ENCODE results near the gene TMEM190. TPM values are rescaled to one million over a fixed set of nuclear protein-coding genes. Genes with fewer than 3 reads are reported as not detected.
"Not testable (repeated sequence)": the region's sequence is repeated elsewhere in the genome, so short reads cannot be mapped to it uniquely, and the experiment has no call there.

TMEM190 gene
- total RNA-seq, 1 experiment from 2014 or later = not detected

- CTCF ChIA-PET = no interaction called here
- TF ChIP-seq CTCF (conservative IDR thresholded peaks at IDR 0.05) = no peak
- no peak for TF ChIP-seq EZH2 (IDR thresholded peaks at IDR 0.05; ENCODE audit: low read depth)
- Histone ChIP-seq H3K9me2 (ENCODE audit: insufficient read depth) (no peaks in the 10 kb centered on the region), H4K20me1 (ENCODE audit: insufficient read depth) (peaks cover 29% of the 10 kb centered on the region), H2AFZ (no peak overlapping the region), H3K4me2 (no peak overlapping the region), H3K27me3 (ENCODE audit: insufficient read depth, low read depth) (no peaks in the 10 kb centered on the region), H3K4me3 (no peak overlapping the region), H3F3A (ENCODE audit: insufficient read depth, low read depth) (peaks cover 80% of the 10 kb centered on the region), H3K36me3 (ENCODE audit: low read depth) (peaks cover 16% of the 10 kb centered on the region; the same call in 1 of the 2 replicates), H3K79me2 (ENCODE audit: low read depth) (peaks cover 10% of the 10 kb centered on the region; the same call in 1 of the 2 replicates), H3K27ac (no peak overlapping the region), H3K9me3 (ENCODE audit: insufficient read depth, low read depth) (no peaks in the 10 kb centered on the region), H3K4me1 (replicated peaks; ENCODE audit: insufficient read depth) (no peaks in the 10 kb centered on the region)
- POLR2A ChIA-PET (ENCODE audit: unreplicated experiment) = no interaction called here
- intact Hi-C loops (cut with micrococcal nuclease; ENCODE audit: unreplicated experiment) = no loop called here
- BruUV-seq (replicated peaks) = no TSS peak
- no peak for DNase-seq
These were observed 21.7 kb downstream of the TMEM190 start for GRCh38 chr19:55398200-55398925.

- CTCF ChIA-PET = interaction anchor here (0.6 kb wide), 1 partner anchor 160 kb away, joined by 13 read pairs; no protein-coding TSS in a partner anchor
- 0 out of 2 replicates have a peak overlapping the region, but pooled peaks have one; percentile 13 for H3K27ac ChIP-seq
- no peak for DNase-seq
These were observed 23.9 kb downstream of the TMEM190 start for GRCh38 chr19:55400281-55401087.

DNA sequence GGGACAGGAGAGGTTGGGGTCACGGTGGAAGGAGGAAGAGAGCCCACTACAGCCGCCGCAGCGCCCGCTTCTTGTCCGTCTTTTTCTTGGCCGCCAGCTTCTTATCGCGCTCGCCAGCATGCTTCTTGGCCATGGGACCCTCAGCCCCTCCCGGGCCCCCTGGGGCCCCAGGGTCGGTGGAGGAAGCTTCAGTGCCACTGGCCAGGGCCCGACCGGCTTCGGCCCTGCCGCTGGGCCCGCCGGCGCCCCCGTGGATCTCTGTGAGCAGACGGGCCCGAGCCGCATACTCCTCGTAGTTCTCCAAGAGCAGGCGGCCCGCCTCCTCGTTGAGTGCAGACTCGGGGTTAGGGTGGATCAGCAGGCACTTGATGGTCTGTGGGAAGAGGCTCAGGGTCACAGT, 24.8 kb downstream of the TMEM190 start:
- H3K9me3 ChIP-seq (ENCODE audit: insufficient read depth, low read depth); H3K27me3 ChIP-seq (ENCODE audit: insufficient read depth, low read depth); H3K4me2 ChIP-seq; H2AFZ ChIP-seq; BruUV-seq (replicated peaks); DNase-seq; H3K27ac ChIP-seq; H3K4me3 ChIP-seq; H3K9me2 ChIP-seq (ENCODE audit: insufficient read depth); intact Hi-C loops (cut with micrococcal nuclease; ENCODE audit: unreplicated experiment); CTCF ChIA-PET: not testable (repeated sequence)
- Histone ChIP-seq H3F3A (ENCODE audit: insufficient read depth, low read depth) (peaks cover 84% of the 10 kb centered on the region), H3K36me3 (ENCODE audit: low read depth) (peaks cover 36% of the 10 kb centered on the region), H4K20me1 (ENCODE audit: insufficient read depth) (peaks cover 59% of the 10 kb centered on the region), H3K4me1 (replicated peaks; ENCODE audit: insufficient read depth) (peaks cover 12% of the 10 kb centered on the region), H3K79me2 (ENCODE audit: low read depth) (peaks cover 40% of the 10 kb centered on the region)
- POLR2A ChIA-PET (ENCODE audit: unreplicated experiment) = interaction anchor here (0.6 kb wide), 1 partner anchor 80 kb away, joined by 3 read pairs; no protein-coding TSS in a partner anchor

More at GRCh38 chr19:55400281-55401087, 23.9 kb downstream of the TMEM190 start:
- peaks cover 84% of the 10 kb centered on the region for H3F3A ChIP-seq (ENCODE audit: insufficient read depth, low read depth)
- peaks cover 3% of the 10 kb centered on the region for H3K4me1 ChIP-seq (replicated peaks; ENCODE audit: insufficient read depth)
- H3K9me2 ChIP-seq (ENCODE audit: insufficient read depth) = no peaks in the 10 kb centered on the region
- H3K36me3 ChIP-seq (ENCODE audit: low read depth) = peaks cover 29% of the 10 kb centered on the region
- H2AFZ ChIP-seq = no peak overlapping the region
- no peaks in the 10 kb centered on the region for H3K9me3 ChIP-seq (ENCODE audit: insufficient read depth, low read depth)
- no peak for TF ChIP-seq CTCF (conservative IDR thresholded peaks at IDR 0.05)
- no peak overlapping the region for H3K4me3 ChIP-seq
- peaks cover 50% of the 10 kb centered on the region for H4K20me1 ChIP-seq (ENCODE audit: insufficient read depth)
- H3K4me2 ChIP-seq = no peak overlapping the region
- intact Hi-C loops (cut with micrococcal nuclease; ENCODE audit: unreplicated experiment) = no loop called here
- BruUV-seq (replicated peaks) = no TSS peak
- no peaks in the 10 kb centered on the region for H3K27me3 ChIP-seq (ENCODE audit: insufficient read depth, low read depth)
- POLR2A ChIA-PET (ENCODE audit: unreplicated experiment) = interaction anchor here (0.6 to 0.9 kb wide), 2 partner anchors 61 to 142 kb away, joined by 4 to 6 read pairs; partner anchors contain the start of genes ISOC2 and PPP6R1
- peaks cover 31% of the 10 kb centered on the region for H3K79me2 ChIP-seq (ENCODE audit: low read depth)

Data from PC-9 (cell line).